RWPE2 (cell line): ENCODE results near the gene JUP.
A peak's percentile ranks its signal among the peaks of the same experiment; 100 is the strongest.

Source experiments
- ATAC-seq: fragments of 200-7000 bp; cut with Tn5 transposase; 3 replicates; pipeline ENCODE4 v1.9.1; 2021; ENCODE audit warnings: low read depth
- DNase-seq: peaks from one replicate; pipeline ENCODE4 v3.0.0-alpha.2; 2020; ENCODE audit warnings: low spot score
- H3K27ac ChIP-seq: fragments of 450-650 bp; 2 replicates; pipeline ENCODE4 v1.5.1; 2017; ENCODE audit warnings: mild to moderate bottlenecking; ENCODE audit not compliant: poor library complexity, severe bottlenecking
- H3K27me3 ChIP-seq: fragments of 250-450 bp; sonication (Bioruptor Pico); 2 replicates; pipeline ENCODE4 v1.5.1; 2021; ENCODE audit warnings: mild to moderate bottlenecking, moderate library complexity; ENCODE audit not compliant: insufficient read depth, poor library complexity, severe bottlenecking
- H3K36me3 ChIP-seq: fragments of 250-450 bp; sonication (Bioruptor Pico); 2 replicates; pipeline ENCODE4 v1.5.1; 2020; ENCODE audit warnings: low read depth, mild to moderate bottlenecking, moderate library complexity
- H3K4me1 ChIP-seq: fragments of 250-450 bp; sonication (Bioruptor Pico); 2 replicates; pipeline ENCODE4 v1.5.1; 2021; ENCODE audit warnings: mild to moderate bottlenecking, moderate library complexity; ENCODE audit not compliant: insufficient read depth, poor library complexity, severe bottlenecking
- H3K4me3 ChIP-seq: fragments of 250-450 bp; sonication (Bioruptor Pico); 2 replicates; pipeline ENCODE4 v1.5.1; 2021; ENCODE audit warnings: mild to moderate bottlenecking, moderate library complexity; ENCODE audit not compliant: severe bottlenecking
- H3K9me3 ChIP-seq: fragments of 250-450 bp; sonication (Bioruptor Pico); 2 replicates; pipeline ENCODE4 v1.5.1; 2021; ENCODE audit warnings: mild to moderate bottlenecking, moderate library complexity; ENCODE audit not compliant: severe bottlenecking
- TF ChIP-seq, protein P1 (sequence below): fragments of 450-650 bp; IDR thresholded peaks from one replicate; pipeline ENCODE4 v1.5.1; 2017; ENCODE audit warnings: mild to moderate bottlenecking, moderate library complexity; ENCODE audit not compliant: poor library complexity, severe bottlenecking

Gene JUP

GRCh38 chr17:41812381-41813151 is 26.1 kb upstream of the JUP start, which contains the start of gene FKBP10:
TSS of gene FKBP10 (plus strand) at chr17:41813004. CDS start at chr17:41813035, 31 bp downstream.
- peaks cover 32% of the 10 kb centered on the region for H3K36me3 ChIP-seq
- TF ChIP-seq, protein P1, sequence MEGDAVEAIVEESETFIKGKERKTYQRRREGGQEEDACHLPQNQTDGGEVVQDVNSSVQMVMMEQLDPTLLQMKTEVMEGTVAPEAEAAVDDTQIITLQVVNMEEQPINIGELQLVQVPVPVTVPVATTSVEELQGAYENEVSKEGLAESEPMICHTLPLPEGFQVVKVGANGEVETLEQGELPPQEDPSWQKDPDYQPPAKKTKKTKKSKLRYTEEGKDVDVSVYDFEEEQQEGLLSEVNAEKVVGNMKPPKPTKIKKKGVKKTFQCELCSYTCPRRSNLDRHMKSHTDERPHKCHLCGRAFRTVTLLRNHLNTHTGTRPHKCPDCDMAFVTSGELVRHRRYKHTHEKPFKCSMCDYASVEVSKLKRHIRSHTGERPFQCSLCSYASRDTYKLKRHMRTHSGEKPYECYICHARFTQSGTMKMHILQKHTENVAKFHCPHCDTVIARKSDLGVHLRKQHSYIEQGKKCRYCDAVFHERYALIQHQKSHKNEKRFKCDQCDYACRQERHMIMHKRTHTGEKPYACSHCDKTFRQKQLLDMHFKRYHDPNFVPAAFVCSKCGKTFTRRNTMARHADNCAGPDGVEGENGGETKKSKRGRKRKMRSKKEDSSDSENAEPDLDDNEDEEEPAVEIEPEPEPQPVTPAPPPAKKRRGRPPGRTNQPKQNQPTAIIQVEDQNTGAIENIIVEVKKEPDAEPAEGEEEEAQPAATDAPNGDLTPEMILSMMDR: no peak
- ATAC-seq: peak; percentile 51
- peak within 1 kb of the TSS; percentile 75 for H3K4me3 ChIP-seq
- H3K9me3 ChIP-seq: no peaks in the 10 kb centered on the region
- peak; percentile 85 for DNase-seq
- no peaks in the 10 kb centered on the region for H3K27me3 ChIP-seq
- H3K27ac ChIP-seq: peak within 1 kb of the TSS; percentile 83
- peaks cover 11% of the 10 kb centered on the region for H3K4me1 ChIP-seq

DNA sequence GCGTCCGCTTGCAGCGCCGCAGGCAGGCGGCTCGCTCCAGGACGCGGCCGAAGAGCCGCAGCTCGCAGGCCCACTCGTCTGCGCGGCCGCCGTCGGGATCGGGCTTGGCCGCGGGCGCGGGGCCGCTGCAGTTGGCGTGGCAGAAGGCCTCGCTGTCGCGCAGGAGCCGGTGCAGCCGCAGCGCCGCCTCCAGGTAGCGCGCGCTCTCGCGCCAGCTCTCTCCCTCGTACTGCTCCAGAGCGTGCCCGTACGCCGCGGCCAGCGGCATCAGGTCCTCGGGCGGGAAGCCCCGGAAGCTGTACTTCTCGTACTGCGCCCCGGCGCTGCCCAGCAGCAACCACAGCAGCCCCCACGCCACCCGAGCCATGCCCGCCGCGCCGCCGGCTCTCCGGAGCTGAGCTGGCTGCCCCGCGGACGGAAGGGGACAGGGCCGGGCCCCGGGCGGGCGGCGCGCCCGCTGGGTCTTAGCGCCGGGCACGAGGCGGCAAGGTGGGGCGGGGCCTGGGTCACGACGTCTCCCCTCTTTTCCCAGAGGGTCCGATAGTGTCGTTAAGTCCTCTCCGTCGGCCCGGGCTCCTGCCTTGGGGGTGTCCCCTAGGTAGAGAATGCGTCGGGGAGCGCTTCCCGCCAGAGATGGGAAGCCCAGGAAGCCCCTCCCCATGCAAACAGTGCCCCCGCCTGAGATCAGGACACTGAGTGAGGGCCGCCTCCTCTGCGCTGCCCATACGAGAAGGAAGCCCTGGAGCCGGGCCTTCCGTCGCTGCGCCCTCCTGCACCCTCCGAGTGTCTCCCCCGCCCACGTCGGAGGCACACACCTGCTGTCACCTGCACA is 25.3 kb upstream of the JUP start, which contains the start of gene P3H4:
Gene P3H4 (minus strand): TSS at position 401 of the 832 bp plus-strand sequence. CDS start 34 bp downstream, at position 367.
- no peaks in the 10 kb centered on the region for H3K9me3 ChIP-seq
- H3K4me1 ChIP-seq: peaks cover 11% of the 10 kb centered on the region
- H3K4me3 ChIP-seq: peak within 1 kb of the TSS; percentile 75
- DNase-seq: no peak
- H3K27me3 ChIP-seq: no peaks in the 10 kb centered on the region
- H3K36me3 ChIP-seq: peaks cover 28% of the 10 kb centered on the region
- ATAC-seq: peak; percentile 68
- peak within 1 kb of the TSS; percentile 83 for H3K27ac ChIP-seq
- TF ChIP-seq, protein P1: peak; percentile 80

DNA sequence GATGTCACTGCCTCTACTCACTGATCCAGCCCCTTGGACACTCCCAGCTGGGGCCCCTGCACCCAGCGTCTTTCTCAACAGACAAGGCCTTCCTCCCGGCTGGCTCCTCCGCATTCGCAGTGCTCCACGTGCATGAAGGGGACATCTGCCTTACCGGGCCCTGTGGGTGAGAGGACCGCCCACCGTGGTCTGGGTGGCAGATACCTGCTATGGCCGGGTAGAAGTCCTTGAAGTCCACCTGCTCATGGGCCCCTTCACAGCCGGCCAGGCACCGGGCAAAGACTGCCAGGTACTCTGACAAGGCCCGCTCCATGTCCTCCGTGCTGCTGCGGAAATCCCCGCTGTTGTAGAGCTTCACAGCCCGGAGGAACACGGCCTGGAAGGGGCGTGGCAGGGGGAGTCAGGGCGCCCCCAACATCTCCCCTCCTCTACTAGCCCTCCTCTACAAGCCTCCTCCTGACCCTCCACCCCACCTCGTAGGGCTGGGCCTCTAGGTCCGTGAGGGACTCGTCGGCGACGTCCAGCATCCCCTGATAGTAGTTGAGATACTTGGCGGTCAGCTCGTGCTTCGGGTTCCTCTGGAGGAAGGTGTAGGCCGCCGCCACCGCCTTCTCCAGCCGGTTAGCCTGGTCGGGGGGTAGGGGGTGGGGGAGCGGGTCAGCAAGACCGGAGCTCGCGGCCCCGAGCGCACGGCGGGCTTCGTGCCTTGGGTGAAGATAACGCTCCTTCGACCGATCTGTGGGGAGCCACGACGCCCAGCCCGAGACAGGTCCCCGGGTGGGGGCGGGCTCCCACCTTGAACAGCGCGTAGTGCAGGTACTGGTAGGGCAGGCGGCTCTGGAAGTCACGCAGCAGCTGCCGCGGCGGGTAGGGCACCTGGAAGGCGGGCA is 24.4 kb upstream of the JUP start:
- H3K9me3 ChIP-seq: no peaks in the 10 kb centered on the region
- peak overlapping the region; percentile 75 for H3K4me3 ChIP-seq
- H3K4me1 ChIP-seq: peaks cover 11% of the 10 kb centered on the region
- DNase-seq (no peak), ATAC-seq (peak; percentile 8; the same call in 2 of the 3 replicates)
- H3K27me3 ChIP-seq: no peaks in the 10 kb centered on the region
- TF ChIP-seq, protein P1: no peak
- H3K36me3 ChIP-seq: peaks cover 30% of the 10 kb centered on the region
- peak overlapping the region; percentile 83 for H3K27ac ChIP-seq

DNA sequence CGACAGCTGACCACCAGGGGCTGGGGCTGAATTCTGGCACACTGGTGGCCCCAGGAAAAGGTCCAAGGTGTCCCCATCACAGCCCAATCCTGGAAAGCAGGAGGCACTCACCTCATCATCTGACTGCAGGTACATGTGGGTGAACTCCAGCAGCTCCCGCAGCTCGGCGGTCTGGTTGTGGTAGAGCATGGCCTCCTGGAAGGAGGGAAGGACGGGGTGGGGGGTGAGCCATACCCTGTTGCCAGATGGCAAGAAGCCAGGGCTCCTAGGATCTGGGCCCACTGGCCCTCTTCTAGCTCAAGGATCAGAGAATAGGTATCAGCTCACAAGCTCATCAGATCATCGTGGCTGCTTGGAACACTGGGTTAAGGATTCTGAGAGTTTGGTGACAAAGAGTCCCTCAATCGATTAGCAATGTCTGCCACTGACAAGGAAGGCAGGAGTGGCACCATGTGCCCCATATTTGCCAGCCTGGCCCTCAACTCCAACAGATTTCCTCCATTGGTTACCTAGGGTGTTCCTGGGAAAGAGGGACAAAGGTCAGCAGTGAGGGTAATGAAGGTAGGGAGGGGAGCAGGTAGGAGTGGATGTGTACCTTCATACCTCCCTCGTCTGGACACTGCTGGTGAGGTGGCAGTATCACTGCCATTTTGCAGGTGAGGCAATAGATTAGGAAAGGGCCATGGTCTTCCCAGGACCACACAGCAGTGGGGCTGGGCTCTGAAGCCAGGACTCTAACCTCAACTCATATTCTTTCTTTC is 20.4 kb upstream of the JUP start:
- Histone ChIP-seq H3K27ac (no peak overlapping the region), H3K4me3 (no peak overlapping the region), H3K9me3 (no peaks in the 10 kb centered on the region), H3K27me3 (no peaks in the 10 kb centered on the region), H3K36me3 (peaks cover 48% of the 10 kb centered on the region), H3K4me1 (peaks cover 11% of the 10 kb centered on the region)
- ATAC-seq: no peak
- DNase-seq: no peak
- TF ChIP-seq, protein P1: no peak
